IPS-18a (cell line): ENCODE data around the gene GPR142.
A peak's percentile ranks its signal among the peaks of the same experiment; 100 is the strongest.

ENCODE experiments used
- H3K27ac ChIP-seq: one replicate; pipeline ENCODE4 v1.5.1; 2013; ENCODE audit warnings: low read length
- H3K27me3 ChIP-seq: one replicate; pipeline ENCODE4 v1.6.1; 2013; ENCODE audit warnings: mild to moderate bottlenecking, low read length; ENCODE audit not compliant: control insufficient read depth, insufficient read depth
- H3K36me3 ChIP-seq: one replicate; pipeline ENCODE4 v1.6.1; 2013; ENCODE audit warnings: low read depth, low read length; ENCODE audit not compliant: control insufficient read depth
- H3K4me1 ChIP-seq: one replicate; pipeline ENCODE4 v1.6.1; 2013; ENCODE audit warnings: low read depth, low read length; ENCODE audit not compliant: control insufficient read depth
- H3K4me3 ChIP-seq: one replicate; pipeline ENCODE4 v1.5.1; 2013; ENCODE audit warnings: low read length
- H3K9ac ChIP-seq: one replicate; pipeline ENCODE4 v1.6.1; 2013; ENCODE audit warnings: mild to moderate bottlenecking, low read length, moderate library complexity
- H3K9me3 ChIP-seq: one replicate; pipeline ENCODE4 v1.6.1; 2013; ENCODE audit warnings: low read depth, low read length; ENCODE audit not compliant: control insufficient read depth

Gene GPR142

DNA sequence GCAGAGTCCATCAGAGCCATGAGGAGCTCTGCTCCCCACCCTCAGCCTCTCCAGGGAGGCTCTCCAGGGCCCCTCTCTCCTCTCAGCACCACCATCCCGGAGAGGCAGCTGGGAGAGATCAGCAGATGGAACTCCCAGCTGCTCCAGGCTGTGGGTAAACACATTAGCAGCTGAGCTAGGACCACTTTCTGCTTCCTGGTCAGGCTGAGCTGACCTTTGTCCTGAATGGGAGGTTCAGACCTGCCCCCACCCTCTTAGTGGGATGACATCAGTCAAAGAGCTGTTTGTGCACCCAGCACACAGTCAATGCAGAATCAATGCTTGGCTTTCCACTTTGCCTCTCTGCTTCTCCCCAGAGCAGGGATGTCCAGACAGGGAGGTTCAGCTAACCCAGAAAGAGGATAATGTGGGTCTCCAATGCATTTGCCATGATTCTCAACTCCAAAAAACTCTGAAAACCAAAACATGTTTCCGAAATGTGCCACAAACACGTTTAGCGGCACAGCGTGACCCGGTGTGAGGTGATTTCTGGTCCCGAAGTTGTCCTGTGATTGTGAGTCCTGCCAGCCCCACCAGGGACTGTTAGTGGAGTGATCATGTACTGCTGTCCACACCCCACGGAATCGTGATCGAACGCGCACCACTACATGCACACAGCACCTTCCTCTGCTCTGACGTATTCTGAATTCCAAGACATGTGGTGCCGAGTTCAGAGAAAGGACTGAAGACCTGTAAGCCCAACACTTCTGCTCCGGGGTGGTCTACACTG, 6.7 kb downstream of the GPR142 start:
- Histone ChIP-seq H3K4me1 (peaks cover 5% of the 10 kb centered on the region), H3K9me3 (no peaks in the 10 kb centered on the region), H3K36me3 (no peaks in the 10 kb centered on the region), H3K27me3 (no peaks in the 10 kb centered on the region), H3K4me3 (no peak overlapping the region), H3K27ac (no peak overlapping the region), H3K9ac (no peak overlapping the region)

DNA sequence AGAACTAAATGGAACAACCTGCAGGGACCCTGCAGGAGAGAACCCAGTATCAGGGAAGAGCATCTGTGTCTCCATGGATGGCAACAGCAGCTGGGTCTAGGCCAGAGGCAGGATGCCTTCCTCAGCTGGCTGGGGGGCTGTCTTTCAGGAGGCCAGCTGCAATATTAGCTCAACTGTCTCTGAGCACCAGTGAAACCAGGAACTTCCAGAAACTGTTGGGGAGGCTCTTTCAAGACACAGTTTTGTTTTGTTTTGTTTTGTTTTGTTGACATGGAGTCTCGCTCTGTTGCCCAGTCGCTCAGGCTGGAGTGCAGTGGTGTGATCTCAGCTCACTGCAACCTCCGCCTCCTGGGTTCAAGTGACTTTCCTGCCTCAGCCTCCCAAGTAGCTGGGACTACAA, 7.6 kb downstream of the GPR142 start:
- no peak overlapping the region for H3K9ac ChIP-seq
- peaks cover 3% of the 10 kb centered on the region for H3K4me1 ChIP-seq
- no peak overlapping the region for H3K27ac ChIP-seq
- no peaks in the 10 kb centered on the region for H3K9me3 ChIP-seq
- no peak overlapping the region for H3K4me3 ChIP-seq
- H3K27me3 ChIP-seq: no peaks in the 10 kb centered on the region
- no peaks in the 10 kb centered on the region for H3K36me3 ChIP-seq

DNA sequence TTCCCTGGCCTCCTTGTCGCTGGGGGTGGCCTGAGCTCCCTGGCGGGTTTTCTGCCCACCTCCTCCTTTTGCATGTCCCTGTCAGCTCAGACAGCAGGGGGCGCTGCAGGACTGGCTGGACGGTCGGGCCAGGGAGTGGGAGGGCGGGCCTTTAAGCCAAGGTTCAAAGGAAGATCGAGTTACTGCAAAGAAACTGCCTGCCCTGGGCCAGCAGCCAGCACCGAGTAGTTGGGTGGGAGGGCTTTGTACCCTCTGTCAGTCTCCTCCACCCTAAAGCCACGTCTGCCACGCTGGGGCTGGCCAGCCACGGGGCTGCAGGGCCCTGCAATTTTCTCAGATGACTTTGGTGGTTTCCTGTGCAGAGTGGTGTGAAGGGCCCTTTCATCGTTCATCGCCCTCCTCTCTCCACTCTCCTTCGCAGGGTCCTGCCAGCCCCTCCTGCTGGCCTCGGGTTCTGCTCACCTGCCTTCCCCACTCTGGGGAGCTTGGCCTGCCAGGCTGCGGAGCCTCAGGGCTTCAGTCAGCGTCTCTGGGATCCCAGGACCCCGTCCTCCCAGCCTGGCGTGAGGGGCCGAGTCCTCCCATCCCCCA, 12.3 kb downstream of the GPR142 start:
- H3K9me3 ChIP-seq: no peaks in the 10 kb centered on the region
- H3K27me3 ChIP-seq: no peaks in the 10 kb centered on the region
- peak overlapping the region; percentile 40 for H3K4me3 ChIP-seq
- H3K4me1 ChIP-seq: peaks cover 11% of the 10 kb centered on the region
- H3K9ac ChIP-seq: no peak overlapping the region
- no peak overlapping the region for H3K27ac ChIP-seq
- no peaks in the 10 kb centered on the region for H3K36me3 ChIP-seq

DNA sequence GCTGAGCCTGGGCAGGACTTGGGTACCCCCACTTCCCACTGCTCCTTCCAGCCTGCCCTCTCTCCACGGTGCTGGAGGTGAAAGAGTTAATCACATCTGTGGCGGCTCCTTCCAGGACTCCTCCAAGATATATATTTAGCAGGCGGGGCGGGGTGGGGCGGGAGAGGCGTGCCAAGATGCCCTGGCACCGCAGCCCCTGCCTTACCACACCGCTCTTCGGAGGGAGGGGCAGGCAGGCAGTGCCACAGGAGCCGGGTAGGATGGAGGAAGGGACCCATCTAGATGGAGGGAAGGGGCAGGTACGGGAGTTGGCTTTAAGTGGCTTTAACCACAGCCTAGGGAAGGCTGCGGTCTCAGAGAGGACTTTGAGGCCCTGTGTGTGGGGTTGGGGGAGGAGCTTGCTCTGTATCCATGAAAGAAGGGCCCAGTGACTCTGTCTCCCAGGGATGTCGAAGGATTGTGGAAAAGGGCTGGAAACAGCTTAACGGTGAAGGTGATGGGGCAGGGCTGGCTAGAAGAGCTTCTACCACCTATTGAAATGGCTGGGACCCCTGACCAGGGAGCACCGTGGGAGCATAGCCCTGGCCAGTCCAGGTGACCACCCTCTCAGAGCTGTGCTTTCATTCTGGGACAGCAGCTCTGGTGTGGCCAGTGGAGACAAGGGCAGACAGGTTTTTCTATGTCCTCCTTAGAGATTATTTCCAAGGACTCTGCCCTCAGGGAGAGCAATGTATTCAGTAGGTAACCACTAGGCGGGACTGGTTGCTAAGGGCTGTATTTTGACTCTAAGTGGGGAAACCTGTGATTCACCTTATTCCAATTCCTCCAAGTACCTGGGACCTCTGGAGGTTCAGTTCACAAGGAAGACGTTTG, 13.0 kb downstream of the GPR142 start:
- Histone ChIP-seq H3K27ac (no peak overlapping the region), H3K9ac (no peak overlapping the region), H3K4me3 (no peak overlapping the region), H3K36me3 (no peaks in the 10 kb centered on the region), H3K27me3 (no peaks in the 10 kb centered on the region), H3K4me1 (peaks cover 11% of the 10 kb centered on the region), H3K9me3 (no peaks in the 10 kb centered on the region)

DNA sequence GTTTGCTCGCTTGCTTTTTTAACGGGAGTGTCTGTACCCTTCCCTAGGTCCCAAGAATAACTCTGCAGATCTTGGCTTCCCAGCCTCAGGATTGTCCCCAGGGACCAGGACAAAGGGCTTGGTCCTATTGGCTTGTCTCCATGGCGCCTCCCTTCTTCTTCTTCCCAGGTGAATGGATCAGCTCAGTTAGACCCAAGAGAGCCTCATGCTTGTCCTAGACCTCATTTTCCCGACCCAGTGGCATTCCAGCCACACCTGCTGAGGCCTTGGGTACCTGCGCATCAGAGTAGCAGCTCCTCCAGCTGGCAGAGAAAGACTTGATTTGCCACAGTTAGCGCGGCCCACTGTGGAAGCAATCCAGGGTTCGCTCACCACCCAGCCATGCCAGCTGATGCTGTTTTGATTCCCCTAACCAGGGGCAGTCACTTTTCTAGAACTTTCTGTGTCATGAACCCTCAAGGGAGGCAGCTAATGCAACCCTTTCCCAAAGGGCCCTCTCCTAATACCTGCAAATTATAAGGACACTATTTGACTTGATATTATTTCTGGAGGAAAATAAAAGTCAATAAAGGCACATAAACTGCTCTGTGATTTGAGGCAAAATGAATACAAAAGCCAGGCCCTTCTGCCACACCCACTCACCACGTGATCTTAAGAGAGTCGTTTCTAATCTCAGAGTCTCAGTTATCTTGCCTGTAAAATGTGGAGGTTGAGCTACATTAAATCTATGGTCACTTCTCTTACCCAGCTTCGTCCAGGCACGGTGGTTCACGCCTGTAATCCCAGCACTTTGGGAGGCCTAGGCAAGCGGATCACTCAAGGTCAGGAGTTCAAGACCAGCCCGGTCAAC, 13.9 kb downstream of the GPR142 start:
- Histone ChIP-seq H3K4me3 (no peak overlapping the region), H3K27me3 (no peaks in the 10 kb centered on the region), H3K4me1 (peaks cover 11% of the 10 kb centered on the region), H3K9ac (no peak overlapping the region), H3K36me3 (no peaks in the 10 kb centered on the region), H3K27ac (no peak overlapping the region), H3K9me3 (no peaks in the 10 kb centered on the region)

- no peak overlapping the region for H3K4me3 ChIP-seq
- no peaks in the 10 kb centered on the region for H3K27me3 ChIP-seq
- no peak overlapping the region for H3K27ac ChIP-seq
Measured at GRCh38 chr17:74383141-74383540, 15.8 kb downstream of the GPR142 start.

GRCh38 chr17:74385201-74385600, 17.9 kb downstream of the GPR142 start:
- no peak overlapping the region for H3K9ac ChIP-seq
- H3K27ac ChIP-seq: no peak overlapping the region
- H3K4me3 ChIP-seq: no peak overlapping the region
- H3K36me3 ChIP-seq: no peaks in the 10 kb centered on the region
- no peaks in the 10 kb centered on the region for H3K27me3 ChIP-seq
- peaks cover 18% of the 10 kb centered on the region for H3K4me1 ChIP-seq
- H3K9me3 ChIP-seq: no peaks in the 10 kb centered on the region

More at GRCh38 chr17:74383141-74383540, 15.8 kb downstream of the GPR142 start:
- Histone ChIP-seq H3K9me3 (no peaks in the 10 kb centered on the region), H3K9ac (no peak overlapping the region), H3K36me3 (no peaks in the 10 kb centered on the region), H3K4me1 (peaks cover 25% of the 10 kb centered on the region)

DNA sequence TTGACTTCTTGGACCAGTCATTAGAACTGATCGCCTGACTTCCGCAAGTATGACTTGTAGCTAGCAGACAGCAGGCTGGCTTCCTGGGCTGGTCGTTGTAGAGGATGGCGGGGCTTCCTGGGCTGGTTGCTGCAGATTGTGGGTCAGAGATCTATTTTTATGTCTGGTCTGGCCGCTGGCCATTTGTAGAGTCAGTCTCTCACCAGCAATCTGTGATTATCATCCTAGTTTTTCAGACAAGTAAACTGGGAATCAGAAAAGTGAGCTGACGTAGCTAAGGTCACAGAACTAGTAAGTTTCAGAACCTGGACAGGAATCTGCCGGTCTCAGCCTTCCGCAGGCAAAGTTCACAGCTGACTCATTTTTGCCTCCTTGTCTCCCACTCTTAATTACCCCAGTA, 19.1 kb downstream of the GPR142 start:
- peaks cover 14% of the 10 kb centered on the region for H3K4me1 ChIP-seq
- no peaks in the 10 kb centered on the region for H3K27me3 ChIP-seq
- no peak overlapping the region for H3K9ac ChIP-seq
- no peaks in the 10 kb centered on the region for H3K9me3 ChIP-seq
- H3K36me3 ChIP-seq: no peaks in the 10 kb centered on the region
- H3K4me3 ChIP-seq: no peak overlapping the region
- no peak overlapping the region for H3K27ac ChIP-seq

DNA sequence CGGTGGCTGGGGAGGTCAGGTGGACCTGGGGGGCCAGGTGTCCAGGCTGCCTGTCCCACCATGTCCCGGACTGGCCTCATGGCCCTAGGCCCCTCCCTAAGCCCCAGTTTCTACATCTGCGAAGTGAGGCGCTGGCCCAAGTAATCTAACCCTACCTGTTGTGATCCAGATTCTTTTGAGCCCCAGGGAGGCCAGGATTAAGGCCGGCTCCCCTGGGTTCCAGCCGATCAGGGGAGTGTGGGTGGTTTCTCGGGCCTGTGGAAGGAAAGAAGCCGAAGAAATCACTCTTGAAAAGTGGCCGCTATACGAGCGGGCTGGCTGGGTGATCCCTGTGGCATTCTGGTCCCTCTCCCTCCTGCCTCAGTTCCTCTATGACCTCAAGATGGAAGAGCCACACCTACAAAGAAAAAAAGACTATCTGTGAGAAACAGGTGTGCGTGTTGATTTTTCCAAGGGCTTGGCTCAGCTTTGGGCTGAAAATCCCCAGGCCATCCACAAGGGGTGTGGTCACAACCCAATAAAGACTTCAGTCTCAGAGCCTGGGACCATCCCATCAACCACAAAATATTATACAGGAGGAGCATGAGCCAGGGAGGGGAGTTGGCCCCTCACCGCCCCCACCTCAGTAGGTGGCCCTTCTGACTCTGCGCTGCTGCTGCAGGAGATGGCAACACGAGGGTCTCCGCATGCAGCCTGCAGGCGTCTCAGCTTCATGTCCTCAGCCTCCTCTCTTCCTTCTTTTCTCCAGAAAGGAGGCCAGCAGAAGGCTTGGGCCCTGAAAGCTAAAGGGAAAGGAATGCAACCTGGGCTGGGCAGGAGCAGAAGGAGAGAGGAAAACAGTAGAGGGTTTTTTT, 20.3 kb downstream of the GPR142 start:
- Histone ChIP-seq H3K9ac (no peak overlapping the region), H3K27ac (no peak overlapping the region), H3K4me3 (peak overlapping the region; percentile 11), H3K27me3 (no peaks in the 10 kb centered on the region), H3K4me1 (peaks cover 14% of the 10 kb centered on the region), H3K9me3 (no peaks in the 10 kb centered on the region), H3K36me3 (no peaks in the 10 kb centered on the region)

DNA sequence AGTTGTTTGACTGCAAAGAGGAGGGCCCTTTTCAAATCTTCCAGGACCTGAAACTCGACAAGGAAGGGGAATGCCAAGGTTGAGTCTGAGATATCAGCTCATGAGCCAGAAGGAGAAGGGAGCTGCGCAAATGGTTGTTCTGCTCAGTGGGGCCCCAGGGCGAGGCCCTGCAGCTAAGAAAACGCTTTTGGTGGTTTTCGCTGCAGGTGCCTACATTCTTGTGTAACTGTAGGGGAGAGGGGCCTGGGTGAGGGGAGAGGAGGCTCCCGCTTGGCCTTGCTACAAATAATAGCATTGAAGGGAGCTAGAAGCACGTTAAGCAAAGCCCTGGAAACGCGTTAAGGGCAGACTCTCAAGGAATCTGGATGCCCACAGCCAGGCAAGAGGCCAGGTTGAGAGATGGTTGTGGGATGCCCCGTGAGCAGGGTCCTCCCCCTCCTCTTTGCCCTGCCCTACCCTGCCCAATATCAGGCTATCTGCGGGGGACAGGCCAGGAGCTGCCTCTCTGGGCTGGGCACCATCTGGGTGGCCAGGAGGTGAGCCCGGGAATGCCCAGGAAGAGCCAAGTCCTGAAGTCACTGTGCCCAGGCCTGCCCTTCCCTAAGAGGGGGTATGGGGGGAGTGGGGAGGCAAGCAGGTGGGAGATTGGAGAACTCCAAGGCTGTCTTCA, 21.9 kb downstream of the GPR142 start:
- Histone ChIP-seq H3K4me1 (peaks cover 14% of the 10 kb centered on the region), H3K27me3 (no peaks in the 10 kb centered on the region), H3K36me3 (no peaks in the 10 kb centered on the region), H3K27ac (no peak overlapping the region), H3K9ac (no peak overlapping the region), H3K9me3 (no peaks in the 10 kb centered on the region), H3K4me3 (no peak overlapping the region)
